Ovary (tissue), 3 donors: ENCODE data around the gene PEA15.

Experiments
- EP300 ChIP-seq: sonication (generic); formaldehyde crosslinking; IDR thresholded peaks from one replicate; pipeline ENCODE4 v1.6.1; 2017; ENCODE audit warnings: antibody characterized with exemption
- POLR2A ChIP-seq: fragments of 450-650 bp; IDR thresholded peaks from one replicate; pipeline ENCODE4 v1.6.1; 2017; ENCODE audit warnings: antibody characterized with exemption, mild to moderate bottlenecking, moderate library complexity
- TF ChIP-seq, protein P1 (sequence below), 3 donors: fragments of 450-650 bp in 2 of 3; fragments of 200-600 bp in 1 of 3; IDR thresholded peaks; one replicate each; pipeline versions ENCODE4 v1.5.1 to v1.8.0; 2016 to 2022; ENCODE audit warnings: antibody characterized with exemption in 3 of 3, mild to moderate bottlenecking in 1 of 3
- donor health status: DM: no; HTN: no; CAD: no.

GRCh38 chr1:160264795-160265307, 59.7 kb downstream of the PEA15 start:
- TF ChIP-seq, protein P1, sequence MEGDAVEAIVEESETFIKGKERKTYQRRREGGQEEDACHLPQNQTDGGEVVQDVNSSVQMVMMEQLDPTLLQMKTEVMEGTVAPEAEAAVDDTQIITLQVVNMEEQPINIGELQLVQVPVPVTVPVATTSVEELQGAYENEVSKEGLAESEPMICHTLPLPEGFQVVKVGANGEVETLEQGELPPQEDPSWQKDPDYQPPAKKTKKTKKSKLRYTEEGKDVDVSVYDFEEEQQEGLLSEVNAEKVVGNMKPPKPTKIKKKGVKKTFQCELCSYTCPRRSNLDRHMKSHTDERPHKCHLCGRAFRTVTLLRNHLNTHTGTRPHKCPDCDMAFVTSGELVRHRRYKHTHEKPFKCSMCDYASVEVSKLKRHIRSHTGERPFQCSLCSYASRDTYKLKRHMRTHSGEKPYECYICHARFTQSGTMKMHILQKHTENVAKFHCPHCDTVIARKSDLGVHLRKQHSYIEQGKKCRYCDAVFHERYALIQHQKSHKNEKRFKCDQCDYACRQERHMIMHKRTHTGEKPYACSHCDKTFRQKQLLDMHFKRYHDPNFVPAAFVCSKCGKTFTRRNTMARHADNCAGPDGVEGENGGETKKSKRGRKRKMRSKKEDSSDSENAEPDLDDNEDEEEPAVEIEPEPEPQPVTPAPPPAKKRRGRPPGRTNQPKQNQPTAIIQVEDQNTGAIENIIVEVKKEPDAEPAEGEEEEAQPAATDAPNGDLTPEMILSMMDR (IDR thresholded peaks at IDR 0.05), result no peak
- TF ChIP-seq POLR2A (no peak), EP300 (no peak)
